Osteoblast (primary cell): ENCODE data around the gene NCF2. TPM values are rescaled to one million over a fixed set of nuclear protein-coding genes. Genes with fewer than 3 reads are reported as not detected.

ENCODE experiments used
- DNase-seq: peaks from one replicate; pipeline ENCODE4 v3.0.0; 2011; ENCODE audit warnings: low spot score, mixed read lengths; ENCODE audit not compliant: insufficient read length; ENCODE audit errors: missing footprints
- H2AFZ ChIP-seq: 2 replicates; pipeline ENCODE4 v1.6.0; 2011; ENCODE audit warnings: mild to moderate bottlenecking, low read length
- H3K27ac ChIP-seq: 2 replicates; pipeline ENCODE4 v1.5.1; 2011; ENCODE audit warnings: mild to moderate bottlenecking, low read depth, low read length, moderate library complexity
- H3K27me3 ChIP-seq: 2 replicates; pipeline ENCODE4 v1.6.0; 2012; ENCODE audit warnings: mild to moderate bottlenecking, control low read depth, inconsistent platforms, low read length, moderate library complexity; ENCODE audit not compliant: insufficient read depth
- H3K36me3 ChIP-seq: 2 replicates; pipeline ENCODE4 v1.5.1; 2011; ENCODE audit warnings: mild to moderate bottlenecking, low read length, control low read depth, moderate library complexity; ENCODE audit not compliant: insufficient read depth
- H3K4me1 ChIP-seq: 2 replicates; pipeline ENCODE4 v1.5.1; 2011; ENCODE audit warnings: mild to moderate bottlenecking, low read length, control low read depth, moderate library complexity; ENCODE audit not compliant: insufficient read depth
- H3K4me2 ChIP-seq: 2 replicates; pipeline ENCODE4 v1.6.0; 2011; ENCODE audit warnings: mild to moderate bottlenecking, low read length; ENCODE audit not compliant: insufficient read depth
- H3K4me3 ChIP-seq: fragments of 200-600 bp; sonication (generic); 3 replicates; pipeline ENCODE4 v1.5.1; 2012; ENCODE audit warnings: mild to moderate bottlenecking, low read length, inconsistent platforms; ENCODE audit not compliant: insufficient read depth
- H3K79me2 ChIP-seq: 2 replicates; pipeline ENCODE4 v1.6.0; 2012; ENCODE audit warnings: mild to moderate bottlenecking, low read length, control low read depth, inconsistent platforms; ENCODE audit not compliant: insufficient read depth
- H3K9me3 ChIP-seq: 2 replicates; pipeline ENCODE4 v1.5.1; 2011; ENCODE audit warnings: low read depth, low read length, control low read depth
- H4K20me1 ChIP-seq: 2 replicates; pipeline ENCODE4 v1.6.0; 2012; ENCODE audit warnings: mild to moderate bottlenecking, low read length, control low read depth; ENCODE audit not compliant: insufficient read depth
- total RNA-seq: library from RNA; depleted of rRNA; stranded (reverse); fragments of >200 nt; gene quantifications from 2 replicates; pipeline ENCODE4 v1.2.3, GENCODE V29; 2012
- TF ChIP-seq, protein P1 (sequence below): IDR thresholded peaks from 2 replicates; pipeline ENCODE4 v1.5.1; 2011; ENCODE audit warnings: mild to moderate bottlenecking, low read depth, low read length, moderate library complexity; ENCODE audit errors: extremely low read depth

Gene NCF2
- total RNA-seq, 1 donor, result 2.2 TPM

GRCh38 chr1:183552891-183553290 lies 37.4 kb downstream of the NCF2 start:
- TF ChIP-seq, protein P1, sequence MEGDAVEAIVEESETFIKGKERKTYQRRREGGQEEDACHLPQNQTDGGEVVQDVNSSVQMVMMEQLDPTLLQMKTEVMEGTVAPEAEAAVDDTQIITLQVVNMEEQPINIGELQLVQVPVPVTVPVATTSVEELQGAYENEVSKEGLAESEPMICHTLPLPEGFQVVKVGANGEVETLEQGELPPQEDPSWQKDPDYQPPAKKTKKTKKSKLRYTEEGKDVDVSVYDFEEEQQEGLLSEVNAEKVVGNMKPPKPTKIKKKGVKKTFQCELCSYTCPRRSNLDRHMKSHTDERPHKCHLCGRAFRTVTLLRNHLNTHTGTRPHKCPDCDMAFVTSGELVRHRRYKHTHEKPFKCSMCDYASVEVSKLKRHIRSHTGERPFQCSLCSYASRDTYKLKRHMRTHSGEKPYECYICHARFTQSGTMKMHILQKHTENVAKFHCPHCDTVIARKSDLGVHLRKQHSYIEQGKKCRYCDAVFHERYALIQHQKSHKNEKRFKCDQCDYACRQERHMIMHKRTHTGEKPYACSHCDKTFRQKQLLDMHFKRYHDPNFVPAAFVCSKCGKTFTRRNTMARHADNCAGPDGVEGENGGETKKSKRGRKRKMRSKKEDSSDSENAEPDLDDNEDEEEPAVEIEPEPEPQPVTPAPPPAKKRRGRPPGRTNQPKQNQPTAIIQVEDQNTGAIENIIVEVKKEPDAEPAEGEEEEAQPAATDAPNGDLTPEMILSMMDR, result no peak
- no peaks in the 10 kb centered on the region for H3K9me3 ChIP-seq
- no peak overlapping the region for H3K27ac ChIP-seq
- H3K79me2 ChIP-seq, result no peaks in the 10 kb centered on the region
- no peak overlapping the region for H3K4me3 ChIP-seq
- no peaks in the 10 kb centered on the region for H3K27me3 ChIP-seq
- no peak for DNase-seq
- no peak overlapping the region for H2AFZ ChIP-seq
- no peaks in the 10 kb centered on the region for H3K4me1 ChIP-seq
- peaks cover 47% of the 10 kb centered on the region for H3K36me3 ChIP-seq
- no peak overlapping the region for H3K4me2 ChIP-seq
- H4K20me1 ChIP-seq, result no peaks in the 10 kb centered on the region

DNA sequence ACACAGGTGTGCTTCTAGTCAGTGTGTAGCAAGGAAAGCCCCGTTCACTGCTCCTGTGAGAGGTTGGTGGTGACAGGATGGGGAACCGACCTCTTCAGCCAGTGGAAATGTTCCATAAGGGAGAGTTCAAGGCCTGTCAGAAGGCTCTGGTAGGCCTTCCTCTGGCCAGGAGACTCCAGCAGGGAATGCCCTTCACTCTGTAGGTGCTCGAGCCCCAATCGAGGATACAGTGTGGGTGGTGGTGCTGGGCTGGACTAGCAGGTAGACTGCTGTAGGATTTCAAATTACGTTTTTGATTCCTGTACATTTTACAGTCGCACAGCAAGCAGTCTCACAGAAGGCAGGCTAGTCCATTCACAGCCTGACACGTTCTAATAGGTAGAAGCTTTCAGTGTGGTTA lies 37.8 kb downstream of the NCF2 start:
- no peaks in the 10 kb centered on the region for H3K27me3 ChIP-seq
- H3K4me2 ChIP-seq, result no peak overlapping the region
- no peak for DNase-seq
- H3K27ac ChIP-seq, result no peak overlapping the region
- H3K9me3 ChIP-seq, result no peaks in the 10 kb centered on the region
- peaks cover 51% of the 10 kb centered on the region for H3K36me3 ChIP-seq
- no peaks in the 10 kb centered on the region for H3K79me2 ChIP-seq
- H3K4me3 ChIP-seq, result no peak overlapping the region
- H3K4me1 ChIP-seq, result no peaks in the 10 kb centered on the region
- H2AFZ ChIP-seq, result no peak overlapping the region
- no peaks in the 10 kb centered on the region for H4K20me1 ChIP-seq
- TF ChIP-seq, protein P1, result no peak

- Histone ChIP-seq H3K4me1 (no peaks in the 10 kb centered on the region), H3K9me3 (no peaks in the 10 kb centered on the region), H4K20me1 (no peaks in the 10 kb centered on the region), H3K79me2 (no peaks in the 10 kb centered on the region), H3K27ac (no peak overlapping the region), H3K36me3 (peaks cover 56% of the 10 kb centered on the region), H3K4me2 (no peak overlapping the region), H2AFZ (no peak overlapping the region), H3K27me3 (no peaks in the 10 kb centered on the region), H3K4me3 (no peak overlapping the region)
- TF ChIP-seq, protein P1, result no peak
- DNase-seq, result no peak
Measured at GRCh38 chr1:183551924-183552323, 38.3 kb downstream of the NCF2 start.

GRCh38 chr1:183550915-183551314 lies 39.3 kb downstream of the NCF2 start:
- Histone ChIP-seq H3K4me3 (no peak overlapping the region), H3K4me1 (no peaks in the 10 kb centered on the region), H4K20me1 (no peaks in the 10 kb centered on the region), H3K27me3 (no peaks in the 10 kb centered on the region), H3K9me3 (no peaks in the 10 kb centered on the region), H3K4me2 (no peak overlapping the region), H3K36me3 (peaks cover 67% of the 10 kb centered on the region), H3K27ac (no peak overlapping the region), H2AFZ (no peak overlapping the region), H3K79me2 (no peaks in the 10 kb centered on the region)
- DNase-seq, result no peak
- TF ChIP-seq, protein P1, result no peak
